Motor neuron (in vitro differentiated cells): ENCODE results near the gene SIVA1. TPM values are rescaled to one million over a fixed set of nuclear protein-coding genes. Genes with fewer than 3 reads are reported as not detected.

Source experiments
- ATAC-seq, 8 experiments: fragments of 200-7000 bp; cut with Tn5 transposase; replicated peaks in 6 of 8; 2 replicates each; pipeline ENCODE4 v1.8.0; 2021; ENCODE audit warnings: mild to moderate bottlenecking in 8 of 8, moderate library complexity in 8 of 8
- H3K27ac ChIP-seq, 2 donors: fragments of 250-450 bp; sonication (Bioruptor Pico); 2 replicates each; pipeline ENCODE4 v1.9.0; 2021; ENCODE audit warnings: antibody characterized with exemption in 2 of 2, mild to moderate bottlenecking in 2 of 2, moderate library complexity in 1 of 2
- H3K4me1 ChIP-seq, 2 donors: fragments of 250-450 bp; sonication (Bioruptor Pico); replicated peaks in 1 of 2; 2 replicates each; pipeline ENCODE4 v1.6.1; 2021; ENCODE audit warnings: antibody characterized with exemption in 2 of 2, mild to moderate bottlenecking in 2 of 2, moderate library complexity in 1 of 2
- H3K4me3 ChIP-seq, 5 donors: fragments of 250-450 bp; sonication (Bioruptor Pico); 2 replicates each; pipeline ENCODE4 v1.9.0; 2021; ENCODE audit warnings: antibody characterized with exemption in 5 of 5, mild to moderate bottlenecking in 5 of 5, moderate library complexity in 4 of 5
- WGBS, 10 experiments: fragments of 450-650 bp; shearing (Covaris generic); methylation state at CpG; one replicate each; pipeline ENCODE4 v1.0.0; 2022; 5-methylcytosine and 5-hydroxymethylcytosine counted together
- in situ Hi-C, 9 experiments: fragments of 400-800 bp; cut with MboI; loops; one replicate each; pipeline ENCODE4 v1.15.0; 2021; ENCODE audit warnings: low sequenced_read_pairs in 9 of 9, low pct_unique_long_range_greater_than_20kb in 2 of 9; ENCODE audit not compliant: unreplicated experiment in 9 of 9
- total RNA-seq, 8 experiments: library from RNA; unstranded; fragments of 300-600 nt; gene quantifications; 2 replicates each; pipeline versions ENCODE4 v1.2.3 to v1.2.4, GENCODE V29; 2022

The SIVA1 gene
- total RNA-seq, 8 experiments from 2014 or later: 41.3 to 90.2 (median 52.7) TPM

GRCh38 chr14:104775073-104775489 is 22.1 kb downstream of the SIVA1 start:
- no peak overlapping the region for H3K27ac ChIP-seq
- in situ Hi-C loops: no loop called here
- peaks cover 13 to 21% of the 10 kb centered on the region in 2 donors for H3K4me1 ChIP-seq
- ATAC-seq: no peak
- 67 to 100% (median 82%) methylated on average over 1 to 6 of the region's 13 CpGs; no CpG with 5 or more reads in 7 of the 10 experiments for WGBS, 10 experiments
- H3K4me3 ChIP-seq: no peak overlapping the region

GRCh38 chr14:104776481-104776880 is 23.5 kb downstream of the SIVA1 start:
- in situ Hi-C loops: no loop called here
- no peak overlapping the region for H3K27ac ChIP-seq
- ATAC-seq: no peak
- 90% methylated on average over 2 of the region's 15 CpGs; no CpG with 5 or more reads in 9 of the 10 experiments for WGBS, 10 experiments
- no peak overlapping the region for H3K4me3 ChIP-seq
- peaks cover 12 to 20% of the 10 kb centered on the region in 2 donors for H3K4me1 ChIP-seq

- in situ Hi-C loops: no loop called here
- 0 to 74% (median 53%) methylated on average over 1 to 3 of the region's 16 CpGs; no CpG with 5 or more reads in 7 of the 10 experiments for WGBS, 10 experiments
- peak in 5 of 8 experiments; percentile 65 to 87 (median 74) for ATAC-seq
- Histone ChIP-seq H3K4me3 (no peak overlapping the region), H3K27ac (peak overlapping the region; percentile 6 to 83), H3K4me1 (peaks cover 12 to 20% of the 10 kb centered on the region in 2 donors)
These were observed 24.2 kb downstream of the SIVA1 start for GRCh38 chr14:104776961-104777807.

DNA sequence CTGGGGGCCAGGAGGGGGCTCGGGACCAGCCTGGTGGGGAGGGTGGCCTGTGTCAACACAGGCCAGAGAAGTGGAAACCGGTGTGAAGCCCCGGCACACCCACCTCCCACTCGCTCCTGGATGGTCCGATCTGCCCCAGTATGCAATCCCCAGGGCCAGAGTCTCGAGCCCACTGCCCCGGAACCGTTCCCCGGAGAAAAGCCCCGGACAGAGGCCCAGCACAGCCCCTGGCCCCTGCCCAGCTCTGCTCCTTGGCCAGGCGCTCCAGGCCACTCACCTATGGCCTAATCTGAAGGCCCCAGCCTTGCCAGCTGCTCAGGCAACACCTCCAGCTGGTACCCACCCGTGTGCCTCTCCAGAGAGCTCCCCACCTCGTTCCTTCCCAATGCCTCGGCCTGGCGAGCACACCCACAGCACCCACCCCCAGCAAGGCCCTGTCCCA is 24.9 kb downstream of the SIVA1 start:
- no peak for ATAC-seq
- in situ Hi-C loops: no loop called here
- Histone ChIP-seq H3K4me1 (peaks cover 12 to 27% of the 10 kb centered on the region in 2 donors), H3K27ac (peak overlapping the region; percentile 39 to 85), H3K4me3 (no peak overlapping the region)
- 40 to 93% (median 93%) methylated on average over 1 to 6 of the region's 15 CpGs; no CpG with 5 or more reads in 7 of the 10 experiments for WGBS, 10 experiments

DNA sequence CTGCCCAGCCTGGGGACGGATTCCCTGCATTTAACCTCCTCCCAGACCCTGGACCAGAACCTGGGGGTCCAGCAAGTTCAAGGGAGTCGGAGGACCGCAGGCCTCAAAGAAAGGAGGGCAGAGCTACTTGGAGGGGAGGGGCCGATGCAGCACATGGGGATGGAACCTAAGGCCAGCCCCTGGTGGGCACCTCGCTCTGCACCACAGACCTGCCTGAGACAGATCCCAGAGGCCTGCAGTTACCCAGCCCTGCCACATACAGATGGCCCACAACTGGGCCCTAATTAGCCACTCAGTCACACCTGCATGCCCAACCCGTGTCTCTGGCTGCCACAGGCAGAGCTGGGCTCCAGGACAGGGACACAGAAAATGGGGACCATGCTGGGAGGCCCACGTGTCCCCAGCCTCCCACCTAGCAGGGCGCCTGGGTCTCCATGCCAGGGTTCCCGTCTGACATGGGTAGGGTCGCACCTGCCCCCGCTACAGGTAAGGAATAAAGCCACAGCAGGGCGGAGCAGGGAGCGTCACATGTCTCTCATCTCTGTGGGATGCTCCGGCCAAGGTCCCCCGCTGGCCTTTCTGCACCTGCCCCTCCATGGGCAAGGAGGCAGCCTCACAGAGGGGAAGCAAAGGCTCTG is 25.9 kb downstream of the SIVA1 start:
- in situ Hi-C loops: no loop called here
- Histone ChIP-seq H3K4me3 (no peak overlapping the region), H3K4me1 (peaks cover 12 to 30% of the 10 kb centered on the region in 2 donors), H3K27ac (peak overlapping the region in 1 of 2 donors; percentile 85)
- 82 to 100% (median 90%) methylated on average over 2 to 3 of the region's 15 CpGs; no CpG with 5 or more reads in 7 of the 10 experiments for WGBS, 10 experiments
- ATAC-seq: no peak

GRCh38 chr14:104779776-104780512 is 27.0 kb downstream of the SIVA1 start:
- Histone ChIP-seq H3K4me3 (no peak overlapping the region), H3K27ac (no peak overlapping the region), H3K4me1 (peaks cover 12 to 33% of the 10 kb centered on the region in 2 donors)
- WGBS, 10 experiments: 81 to 90% methylated on average over 5 to 13 of the region's 32 CpGs; no CpG with 5 or more reads in 8 of the 10 experiments
- in situ Hi-C loops: no loop called here
- ATAC-seq: no peak

DNA sequence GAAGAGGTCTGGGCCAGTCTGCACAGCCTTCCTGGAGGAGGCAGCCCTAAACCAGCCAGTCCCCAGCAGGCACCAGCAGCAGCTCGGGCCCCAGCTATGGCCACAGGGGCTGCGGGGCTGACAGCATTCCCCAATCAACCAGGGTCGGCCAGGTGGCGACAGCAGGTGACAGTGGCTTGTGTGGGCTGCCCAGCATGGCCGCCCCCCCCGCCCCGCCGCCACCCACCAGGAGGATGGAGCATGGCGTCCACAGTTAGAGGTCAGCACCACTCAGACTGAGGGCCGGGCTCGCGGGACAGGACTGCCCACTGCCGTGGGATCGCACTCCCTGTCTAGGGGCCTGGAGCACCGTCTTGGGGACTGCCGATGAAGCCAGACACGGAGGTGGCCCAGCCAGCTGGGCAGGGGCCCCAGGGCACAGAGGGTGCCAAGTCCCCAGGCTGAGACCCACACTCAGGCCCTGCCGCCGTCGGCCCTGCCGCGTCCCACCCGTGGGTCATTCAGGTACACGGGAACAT is 27.6 kb downstream of the SIVA1 start:
- 93% methylated on average over 13 of the region's 24 CpGs; no CpG with 5 or more reads in 9 of the 10 experiments for WGBS, 10 experiments
- Histone ChIP-seq H3K4me3 (no peak overlapping the region), H3K4me1 (peaks cover 12 to 33% of the 10 kb centered on the region in 2 donors), H3K27ac (no peak overlapping the region)
- in situ Hi-C loops: no loop called here
- no peak for ATAC-seq

DNA sequence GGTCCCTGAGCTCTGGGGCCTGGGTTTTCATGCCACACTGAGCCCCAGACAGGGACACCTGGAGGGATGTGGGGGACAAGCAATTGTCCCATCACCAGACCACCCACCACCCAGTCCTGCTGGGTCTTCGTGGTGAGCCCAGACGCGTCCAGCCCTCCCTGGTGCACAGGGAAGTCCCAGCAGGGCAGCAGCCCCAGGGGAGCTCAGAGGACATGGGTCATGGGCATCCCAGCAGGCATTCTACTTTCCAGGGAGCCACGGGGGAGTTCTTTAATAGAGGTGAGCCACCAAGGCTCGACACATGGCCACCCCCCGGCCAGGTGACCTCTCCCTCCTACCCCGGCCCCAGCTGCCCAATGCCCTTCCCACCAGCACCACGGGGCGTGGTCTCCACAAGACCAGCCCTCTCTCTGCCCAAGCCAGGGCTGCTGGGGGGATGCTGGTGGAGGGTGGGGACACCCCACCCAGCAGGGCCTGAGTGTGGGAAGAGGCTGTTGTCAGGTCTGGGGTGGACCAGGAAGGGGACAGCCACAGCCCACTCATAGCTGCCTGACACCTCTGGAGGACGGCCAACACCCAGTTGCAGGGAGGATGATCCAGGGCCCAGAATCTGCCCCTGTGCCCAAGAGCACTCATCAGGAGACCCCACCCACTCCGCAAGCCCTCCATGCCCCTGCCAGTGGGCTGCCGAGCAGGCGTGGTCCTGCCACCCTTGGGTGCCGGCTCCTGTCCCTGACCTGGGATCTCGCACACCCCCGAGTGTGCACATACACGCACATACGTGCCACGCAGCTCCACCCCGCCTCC is 28.5 kb downstream of the SIVA1 start:
- Histone ChIP-seq H3K27ac (peak overlapping the region in 1 of 2 donors; percentile 31), H3K4me3 (no peak overlapping the region), H3K4me1 (peaks cover 12 to 33% of the 10 kb centered on the region in 2 donors)
- WGBS, 10 experiments: 100% methylated on average over 1 of the region's 20 CpGs; no CpG with 5 or more reads in 9 of the 10 experiments
- ATAC-seq: no peak
- in situ Hi-C loops: no loop called here

GRCh38 chr14:104782086-104782807 is 29.3 kb downstream of the SIVA1 start:
- H3K4me1 ChIP-seq: peaks cover 10 to 27% of the 10 kb centered on the region in 2 donors
- 60% methylated on average over 1 of the region's 28 CpGs; no CpG with 5 or more reads in 9 of the 10 experiments for WGBS, 10 experiments
- in situ Hi-C loops: no loop called here
- peak overlapping the region in 1 of 2 donors; percentile 55 for H3K27ac ChIP-seq
- H3K4me3 ChIP-seq: no peak overlapping the region
- ATAC-seq: peak in 1 of 8 experiments; percentile 12

DNA sequence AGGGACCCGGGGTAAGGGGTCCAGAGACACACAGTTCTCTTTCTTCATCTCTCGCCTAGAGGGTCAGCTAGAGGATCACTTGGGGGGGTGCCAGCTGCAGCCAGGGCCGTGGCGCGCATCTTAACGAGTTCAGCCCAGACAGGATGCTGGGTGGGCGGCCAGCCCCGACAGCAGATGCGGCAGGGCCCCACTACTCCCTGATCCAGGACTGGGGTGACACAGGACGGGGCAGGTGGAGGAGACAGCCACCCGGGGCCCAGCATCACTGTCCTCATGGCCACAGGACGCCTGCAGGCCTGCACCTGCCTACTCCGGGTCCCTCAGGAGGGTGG is 29.8 kb downstream of the SIVA1 start:
- Histone ChIP-seq H3K27ac (peak overlapping the region in 1 of 2 donors; percentile 55), H3K4me3 (no peak overlapping the region), H3K4me1 (peaks cover 8 to 25% of the 10 kb centered on the region in 2 donors)
- no peak for ATAC-seq
- WGBS, 10 experiments: 75 to 100% (median 80%) methylated on average over 1 to 2 of the region's 13 CpGs; no CpG with 5 or more reads in 7 of the 10 experiments
- in situ Hi-C loops: no loop called here

- H3K4me1 ChIP-seq: peaks cover 5 to 25% of the 10 kb centered on the region in 2 donors
- WGBS, 10 experiments: 100% methylated on average over 1 of the region's 16 CpGs; no CpG with 5 or more reads in 9 of the 10 experiments
- H3K4me3 ChIP-seq: no peak overlapping the region
- in situ Hi-C loops: no loop called here
- H3K27ac ChIP-seq: peak overlapping the region in 1 of 2 donors; percentile 6
- ATAC-seq: peak in 3 of 8 experiments; percentile 5 to 33 (median 20)
These were observed 30.7 kb downstream of the SIVA1 start for GRCh38 chr14:104783484-104784217.
